NCI-H1417 treated with DMSO at 0.1 percent for 48 hours (cell line): ENCODE measurements around the gene HOGA1.
"Not testable (repeated sequence)": the region's sequence is repeated elsewhere in the genome, so short reads cannot be mapped to it uniquely, and the experiment has no call there.

Experiments used
- DNase-seq: peaks from one replicate; lab custom pipeline; 2025; lab: John Stamatoyannopoulos, UW

The HOGA1 gene

GRCh38 chr10:97555541-97555940, 28.6 kb upstream of the HOGA1 start:
- DNase-seq, result not testable (repeated sequence)

- DNase-seq, result not testable (repeated sequence)
Observed at GRCh38 chr10:97560731-97561381, 23.3 kb upstream of the HOGA1 start.

- DNase-seq, result not testable (repeated sequence)
Observed at GRCh38 chr10:97561386-97562077, 22.7 kb upstream of the HOGA1 start.

GRCh38 chr10:97562329-97562728, 21.9 kb upstream of the HOGA1 start:
- DNase-seq, result not testable (repeated sequence)

GRCh38 chr10:97563337-97563736, 20.9 kb upstream of the HOGA1 start:
- no peak for DNase-seq

GRCh38 chr10:97564776-97565175, 19.4 kb upstream of the HOGA1 start:
- DNase-seq, result no peak

GRCh38 chr10:97566336-97566996, 17.7 kb upstream of the HOGA1 start:
- no peak for DNase-seq

- DNase-seq, result no peak
Observed at GRCh38 chr10:97567891-97568290, 16.3 kb upstream of the HOGA1 start.

- DNase-seq, result no peak
Observed at GRCh38 chr10:97570146-97570788, 13.9 kb upstream of the HOGA1 start.

- DNase-seq, result no peak
Observed at GRCh38 chr10:97570789-97571471, 13.3 kb upstream of the HOGA1 start.

GRCh38 chr10:97571622-97572021, 12.6 kb upstream of the HOGA1 start:
- no peak for DNase-seq

- no peak for DNase-seq
Observed at GRCh38 chr10:97572214-97572989, 11.8 kb upstream of the HOGA1 start, which contains the start of gene ANKRD2. Gene ANKRD2 (plus strand): TSS chr10:97572779. CDS start chr10:97572789, 10 bp downstream.

- DNase-seq, result no peak
Observed at GRCh38 chr10:97573021-97573420, 11.2 kb upstream of the HOGA1 start.

GRCh38 chr10:97573672-97574071, 10.5 kb upstream of the HOGA1 start:
- DNase-seq, result no peak

GRCh38 chr10:97574374-97575126, 9.6 kb upstream of the HOGA1 start:
- no peak for DNase-seq

- DNase-seq, result no peak
Observed at GRCh38 chr10:97575127-97575668, 9.0 kb upstream of the HOGA1 start.

GRCh38 chr10:97576487-97576886, 7.7 kb upstream of the HOGA1 start:
- not testable (repeated sequence) for DNase-seq

- DNase-seq, result no peak
Observed at GRCh38 chr10:97577701-97578100, 6.5 kb upstream of the HOGA1 start.

GRCh38 chr10:97578171-97578844, 5.9 kb upstream of the HOGA1 start:
- DNase-seq, result no peak
